ENCODE measurements around the gene TRAM2.

- TF ChIP-seq CTCF (conservative IDR thresholded peaks at IDR 0.05; ENCODE audit: low read length) (no peak), EZH2phosphoT487 (IDR thresholded peaks at IDR 0.05; ENCODE audit: borderline replicate concordance) (no peak)
These were observed 43.4 kb downstream of the TRAM2 start for GRCh38 chr6:52533491-52533890.
